CD4-positive, alpha-beta T cell treated with Interleukin-17A for 1 hour (primary cell): Measurements from ENCODE around the gene MAPKAP1.
"Not testable (repeated sequence)": the region's sequence is repeated elsewhere in the genome, so short reads cannot be mapped to it uniquely, and the experiment has no call there.

ENCODE experiments used
- DNase-seq: peaks from one replicate; pipeline ENCODE4 v3.0.0-alpha.2; 2020

Gene MAPKAP1

GRCh38 chr9:125726456-125727132, 19.6 kb upstream of the MAPKAP1 start:
- DNase-seq, result no peak

GRCh38 chr9:125707472-125707804, 430 bp upstream of the MAPKAP1 start:
- DNase-seq, result no peak

DNA sequence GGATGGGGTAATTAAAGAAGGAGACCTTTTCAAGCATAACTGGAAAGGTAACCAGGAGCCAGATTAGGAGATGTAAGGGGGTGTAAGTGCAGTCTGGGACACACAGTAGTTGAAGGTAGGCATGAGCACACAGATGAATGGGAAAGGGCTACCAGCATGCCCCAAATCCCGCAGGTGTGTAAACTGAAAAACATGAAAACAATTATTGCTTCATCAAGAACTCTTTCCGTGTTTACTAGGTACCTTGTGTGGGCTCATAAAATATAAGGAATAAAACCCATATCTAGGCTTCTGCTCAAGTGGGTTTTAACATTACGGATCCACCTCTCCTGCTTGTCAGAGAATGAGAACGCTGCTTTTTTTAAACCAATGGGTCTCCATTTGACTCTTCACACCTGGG, 1.1 kb downstream of the MAPKAP1 start:
- DNase-seq, result no peak

DNA sequence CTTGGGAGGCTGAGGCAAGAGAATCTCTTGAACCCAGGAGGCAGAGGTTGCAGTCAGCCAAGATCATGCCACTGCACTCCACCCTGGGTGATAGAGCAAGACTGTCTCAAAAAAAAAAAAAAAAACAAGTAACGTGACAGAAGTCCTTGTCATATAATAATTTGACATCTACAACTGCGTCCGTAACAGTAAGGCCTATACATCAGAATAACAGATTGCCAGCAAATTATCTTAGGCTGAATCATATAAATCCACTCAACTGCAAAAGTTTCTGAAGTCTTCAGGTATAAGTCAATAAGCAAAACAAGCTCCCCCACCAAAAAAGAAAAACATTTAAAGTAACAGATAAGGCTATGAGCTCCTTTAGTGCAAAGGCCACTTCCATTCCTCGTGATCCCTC, 3.3 kb downstream of the MAPKAP1 start:
- no peak for DNase-seq

- DNase-seq, result no peak
Measured at GRCh38 chr9:125701351-125701750, 5.7 kb downstream of the MAPKAP1 start.

DNA sequence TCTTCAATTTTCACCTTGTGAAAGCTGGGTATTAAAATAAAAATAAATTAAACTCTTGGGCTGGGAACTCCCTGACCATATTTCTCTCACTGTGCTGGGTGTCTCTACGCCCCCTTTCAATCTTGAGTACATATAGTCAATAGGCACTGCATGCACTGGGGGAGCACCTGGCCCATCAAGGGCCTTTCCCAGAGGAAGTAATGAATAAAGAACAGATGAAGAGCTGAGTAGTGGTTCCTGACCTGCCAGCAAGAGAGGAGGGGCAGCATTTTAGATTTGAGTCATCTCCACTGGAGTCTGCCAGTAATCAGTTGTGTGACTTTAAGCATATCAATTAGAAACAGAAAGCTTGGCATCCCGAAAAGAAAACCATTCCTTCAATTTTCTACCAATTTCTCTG, 6.2 kb downstream of the MAPKAP1 start:
- no peak for DNase-seq

- no peak for DNase-seq
Measured at GRCh38 chr9:125699870-125700269, 7.1 kb downstream of the MAPKAP1 start.

DNA sequence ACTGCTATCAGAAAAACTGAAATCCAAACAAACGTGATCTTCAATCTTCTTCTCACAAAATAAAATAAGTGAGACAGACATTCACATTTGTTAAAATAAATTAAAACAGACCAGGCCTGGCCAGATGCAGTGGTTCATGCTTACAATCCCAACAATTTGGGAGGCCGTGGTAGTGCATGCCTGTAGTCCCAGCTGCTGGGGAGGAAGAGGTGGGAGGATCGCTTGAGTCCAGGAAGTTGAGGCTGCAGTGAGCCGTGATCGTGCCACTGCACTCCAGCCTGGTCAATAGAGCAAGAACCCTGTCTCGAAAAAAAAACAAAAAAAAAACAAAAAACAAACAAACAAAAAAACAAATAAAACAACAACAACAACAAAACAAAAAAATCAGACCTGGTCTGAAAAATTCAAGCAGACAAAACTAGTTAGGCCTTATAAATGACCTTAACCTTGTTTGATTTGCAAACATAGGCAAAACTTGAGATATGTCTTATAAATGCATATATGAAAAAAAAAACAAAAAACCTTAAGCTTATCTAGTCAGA, 10.8 kb downstream of the MAPKAP1 start:
- DNase-seq, result no peak

GRCh38 chr9:125695548-125695947, 11.5 kb downstream of the MAPKAP1 start:
- DNase-seq, result not testable (repeated sequence)

DNA sequence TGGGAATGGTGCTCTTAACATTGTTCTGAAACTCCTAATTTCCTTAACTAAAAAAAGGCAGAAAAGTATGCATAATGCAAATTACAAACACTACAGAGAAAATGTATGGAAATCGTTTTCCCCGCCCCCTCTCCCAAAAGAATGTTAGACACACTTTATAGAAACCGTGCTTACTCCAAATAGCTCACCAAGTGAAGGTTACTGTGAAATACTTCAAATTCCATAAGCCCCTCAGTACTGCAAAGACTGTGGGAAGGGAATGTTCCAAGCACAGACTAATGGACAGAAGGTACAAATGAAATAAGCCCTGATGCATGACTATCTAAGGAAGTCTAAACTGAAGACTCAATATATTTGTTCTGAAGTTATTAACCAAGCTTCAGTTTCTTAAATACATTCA, 12.5 kb downstream of the MAPKAP1 start:
- no peak for DNase-seq

DNA sequence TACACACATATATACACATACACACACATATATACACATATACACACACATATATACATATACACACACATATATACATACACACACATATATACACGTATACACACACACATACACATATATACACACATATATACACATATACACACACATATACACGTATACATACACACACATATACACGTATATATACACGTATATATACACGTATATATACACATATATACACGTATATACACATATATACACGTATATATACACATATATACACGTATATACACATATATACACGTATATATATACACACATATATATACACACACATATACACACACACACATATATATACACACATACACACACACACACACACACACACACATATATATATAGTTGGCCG, 13.5 kb downstream of the MAPKAP1 start:
- not testable (repeated sequence) for DNase-seq

- no peak for DNase-seq
Measured at GRCh38 chr9:125691869-125692268, 15.1 kb downstream of the MAPKAP1 start.

DNA sequence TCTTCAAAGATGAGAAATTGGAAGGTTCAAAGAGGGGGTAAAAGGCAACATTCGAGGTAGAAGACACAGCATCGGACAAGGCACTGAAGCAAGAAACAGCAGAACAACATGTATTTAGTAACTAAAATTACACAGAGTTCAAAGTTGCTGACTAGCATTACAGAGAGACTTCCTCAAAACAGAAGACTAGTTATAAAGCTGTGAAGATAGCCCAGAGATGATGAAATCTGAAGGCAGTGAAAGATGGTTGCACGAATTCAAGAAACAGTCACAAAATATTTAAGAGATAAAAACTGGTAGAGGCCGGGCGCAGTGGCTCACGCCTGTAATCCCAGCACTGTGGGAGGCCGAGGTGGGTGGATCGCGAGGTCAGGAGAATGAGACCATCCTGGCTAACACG, 16.3 kb downstream of the MAPKAP1 start:
- DNase-seq, result no peak

DNA sequence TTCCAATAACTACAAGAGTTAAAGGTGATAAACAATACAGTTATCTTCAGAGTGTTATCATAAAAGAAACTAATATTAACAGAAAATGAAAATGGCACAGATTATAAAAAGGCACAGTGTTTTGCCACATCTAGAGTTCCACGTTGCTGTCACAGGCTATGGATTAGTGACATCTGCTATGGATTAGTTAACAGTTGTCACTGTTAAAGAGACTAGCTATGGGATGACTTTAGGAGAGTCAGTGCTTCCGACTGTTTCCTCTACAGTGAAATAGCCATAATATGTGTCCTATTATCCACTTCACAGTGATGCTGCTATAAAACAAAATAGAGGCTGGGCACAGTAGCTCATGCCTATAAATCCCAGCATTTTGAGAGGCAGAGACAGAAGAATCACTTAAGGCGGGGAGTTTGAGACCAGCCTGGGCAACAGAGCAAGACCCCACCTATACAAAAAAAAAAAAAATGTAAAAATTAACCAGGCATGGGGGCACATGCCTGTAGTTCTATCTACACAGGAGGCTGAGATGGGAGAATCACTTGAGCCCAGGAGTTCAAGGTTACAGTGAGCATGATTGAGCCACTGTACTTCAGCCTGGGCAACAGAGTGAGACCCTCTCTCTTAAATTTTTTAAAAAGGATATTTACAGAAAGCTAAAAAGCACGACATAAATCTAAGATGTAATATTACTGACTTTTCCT, 19.7 kb downstream of the MAPKAP1 start:
- no peak for DNase-seq

GRCh38 chr9:125685167-125685566, 21.8 kb downstream of the MAPKAP1 start:
- no peak for DNase-seq

DNA sequence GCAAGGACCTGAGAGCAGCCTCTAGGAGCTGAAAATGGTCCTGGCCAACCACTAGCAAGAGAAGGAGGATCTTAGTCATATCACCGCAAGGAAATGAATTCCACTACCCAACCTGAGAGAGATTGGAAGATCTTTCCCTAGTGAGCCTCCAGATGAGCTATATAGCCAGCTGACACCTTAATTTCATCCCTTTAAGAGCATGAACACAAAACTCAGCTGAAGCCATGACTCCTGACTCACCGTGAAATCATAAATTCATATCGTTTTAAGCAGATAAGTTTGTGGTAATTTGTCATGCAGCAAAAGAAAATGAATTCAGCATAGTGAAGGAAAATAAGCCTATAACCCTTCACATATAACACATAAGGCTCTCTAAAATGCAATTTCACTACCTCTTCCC, 23.5 kb downstream of the MAPKAP1 start:
- DNase-seq, result no peak

DNA sequence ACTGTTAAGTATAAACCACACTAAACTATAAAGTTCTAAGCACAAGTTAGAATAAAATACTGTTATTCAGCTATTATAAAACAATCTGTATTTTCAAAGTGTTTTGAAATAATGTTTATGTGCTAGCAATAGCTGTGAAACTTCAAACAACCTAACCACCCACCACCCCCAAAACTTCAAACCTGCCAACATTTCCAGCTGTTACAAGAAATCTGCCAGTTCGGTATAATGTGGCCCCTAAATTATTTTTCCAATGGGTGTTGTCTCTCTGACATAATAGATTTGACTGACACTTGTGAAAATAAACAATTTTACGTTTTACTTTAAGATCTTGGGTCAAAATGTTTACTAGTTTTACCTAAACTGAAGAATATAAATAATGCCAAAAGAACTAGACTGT, 24.7 kb downstream of the MAPKAP1 start:
- no peak for DNase-seq

DNA sequence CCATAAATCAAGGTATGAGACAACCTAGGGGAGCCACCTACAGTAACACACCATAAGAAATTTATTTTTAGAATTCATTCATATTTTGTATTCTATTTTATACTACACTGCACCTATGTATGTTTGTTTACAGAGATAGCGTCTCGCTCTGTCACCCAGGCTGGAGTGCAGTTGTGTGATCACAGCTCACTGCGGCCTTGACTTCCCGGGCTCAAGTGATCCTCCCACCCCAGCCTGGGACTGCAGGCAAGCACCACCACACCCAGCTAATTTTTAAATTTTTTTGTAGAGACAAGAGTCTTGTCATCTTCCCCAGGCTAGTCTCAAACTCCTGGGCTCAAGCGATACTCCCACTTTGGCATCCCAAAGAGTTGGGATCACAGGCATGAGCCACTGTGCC, 25.4 kb downstream of the MAPKAP1 start:
- no peak for DNase-seq

DNA sequence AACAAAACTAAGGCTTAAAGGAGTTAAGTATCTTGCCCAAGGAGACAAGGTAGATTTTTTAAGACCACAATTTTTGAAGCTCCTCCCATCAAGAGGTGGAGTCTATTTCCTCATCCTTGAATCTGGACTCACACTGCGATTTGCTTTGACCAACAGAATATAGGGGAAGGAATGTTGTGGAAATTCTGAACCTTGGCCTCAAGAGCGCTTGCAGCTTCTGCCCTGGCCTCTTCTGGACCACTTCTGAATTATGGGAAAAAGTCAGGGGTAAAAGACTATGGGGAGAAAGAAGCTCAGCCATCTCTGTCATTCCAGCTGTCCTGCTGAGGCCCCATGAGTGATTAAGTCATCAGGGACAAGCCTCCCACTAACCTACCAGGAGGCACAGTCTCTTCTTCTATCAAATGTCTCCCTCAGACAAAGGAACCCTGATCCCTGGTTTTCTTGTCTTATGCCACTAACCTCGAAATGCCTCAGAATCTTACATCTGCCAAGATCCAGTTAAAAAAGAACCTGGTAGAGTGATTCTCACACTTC, 25.9 kb downstream of the MAPKAP1 start:
- no peak for DNase-seq

DNA sequence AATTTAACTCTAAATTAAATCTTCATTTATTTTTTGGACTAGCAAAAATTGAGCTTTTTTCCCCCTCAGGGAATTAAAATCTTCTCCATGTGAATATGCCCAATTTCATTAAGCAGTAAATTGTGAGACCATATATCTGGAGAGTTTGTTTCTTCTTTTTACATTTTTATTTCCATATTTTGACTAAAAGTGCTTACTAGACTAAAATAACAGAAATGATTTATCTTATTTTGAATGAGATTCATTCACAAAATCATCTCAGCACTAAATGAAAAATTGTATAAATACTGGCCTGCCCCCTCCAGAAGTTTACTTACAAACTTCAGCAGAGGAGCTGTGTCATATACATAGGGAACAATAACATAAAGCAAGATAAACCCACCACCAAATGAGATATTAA, 26.6 kb downstream of the MAPKAP1 start:
- DNase-seq, result no peak

DNA sequence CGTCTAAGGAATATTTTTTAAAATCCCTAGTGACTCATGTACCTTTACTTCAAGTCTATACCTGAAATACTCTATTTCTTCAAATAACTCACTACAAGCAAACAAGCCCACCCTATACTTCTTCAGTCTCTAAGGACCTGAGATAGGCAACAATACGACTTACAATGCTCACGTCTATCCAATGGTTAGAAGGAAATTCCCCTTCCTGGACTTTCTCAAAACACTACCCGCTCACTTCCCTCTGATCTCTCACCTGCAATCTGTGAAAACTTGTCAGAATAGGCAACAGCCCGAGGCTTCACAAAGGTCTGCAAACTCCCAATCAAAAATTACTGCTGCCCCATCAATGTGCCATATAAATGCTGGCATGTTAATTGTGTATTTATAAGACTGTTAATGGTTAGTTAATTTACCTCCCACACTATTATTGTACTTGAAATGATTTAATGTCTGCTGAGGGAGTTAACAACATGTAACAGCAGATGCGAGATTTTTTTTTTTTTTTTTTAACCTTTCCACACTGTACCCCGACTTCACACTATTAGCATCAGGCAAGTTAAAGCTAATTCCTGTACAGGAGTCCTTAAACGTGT, 27.3 kb downstream of the MAPKAP1 start:
- DNase-seq, result no peak

DNA sequence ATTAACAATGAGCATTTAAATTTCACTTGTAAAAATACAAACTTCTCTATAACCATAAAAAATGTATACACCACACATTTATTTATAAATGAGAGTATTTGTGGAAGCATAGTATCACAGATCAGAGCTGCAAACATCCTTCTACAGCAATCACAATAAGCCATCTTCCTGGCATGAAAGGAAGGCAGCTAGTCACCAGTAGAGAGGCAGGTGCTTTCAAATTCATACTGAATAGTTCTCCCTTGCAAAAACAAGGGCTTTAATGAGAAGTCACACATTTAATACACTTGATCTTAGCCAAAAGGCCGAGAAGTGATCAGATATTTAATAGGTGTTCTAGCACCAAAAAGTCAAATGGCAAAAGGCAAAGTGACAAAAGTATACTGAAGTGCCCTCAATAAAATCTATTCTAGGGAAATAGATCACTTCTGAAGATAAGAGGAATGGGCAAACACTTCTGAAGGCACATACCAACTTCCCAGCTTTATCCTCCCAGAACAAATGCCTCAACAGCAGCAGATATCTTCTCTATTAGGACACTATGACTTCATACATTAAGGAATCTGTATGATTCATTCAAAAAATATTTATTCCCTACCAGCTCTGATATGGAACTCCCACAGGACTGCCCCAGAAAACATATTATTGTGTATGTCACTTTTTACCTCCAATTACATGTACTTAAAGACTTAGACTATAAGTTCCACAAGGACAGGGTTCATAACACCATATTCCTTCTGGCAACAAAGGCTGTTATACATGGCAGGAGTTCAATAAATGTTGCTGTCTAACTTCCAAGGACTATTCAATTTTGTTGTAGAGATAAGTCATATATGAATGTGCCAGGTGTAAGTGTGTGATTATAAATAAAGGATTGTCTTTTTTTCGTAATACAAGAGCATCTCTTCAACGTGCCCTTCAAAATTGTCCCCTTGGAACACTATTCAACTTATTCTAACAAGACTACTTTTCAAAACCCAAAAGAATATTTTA, 31.7 kb downstream of the MAPKAP1 start:
- no peak for DNase-seq

- DNase-seq, result no peak
Measured at GRCh38 chr9:125672876-125673275, 34.1 kb downstream of the MAPKAP1 start.
